Loucy (cell line): ENCODE data around the gene SNCG.
"Not testable (repeated sequence)": the region's sequence is repeated elsewhere in the genome, so short reads cannot be mapped to it uniquely, and the experiment has no call there.

Experiments
- H2AFZ ChIP-seq: fragments of 200-600 bp; sonication (generic); 2 replicates; pipeline ENCODE4 v1.6.0; 2016; ENCODE audit warnings: antibody characterized with exemption, mild to moderate bottlenecking, low read length, moderate library complexity
- H3F3A ChIP-seq: fragments of 200-600 bp; 2 replicates; pipeline ENCODE4 v1.6.0; 2016; ENCODE audit warnings: antibody characterized with exemption, low read depth, mild to moderate bottlenecking
- H3K27me3 ChIP-seq: fragments of 200-600 bp; sonication (generic); 2 replicates; pipeline ENCODE4 v1.6.1; 2014; ENCODE audit warnings: low read length, mild to moderate bottlenecking; ENCODE audit not compliant: insufficient read depth, poor library complexity, severe bottlenecking
- H3K36me3 ChIP-seq: fragments of 200-600 bp; sonication (generic); 2 replicates; pipeline ENCODE4 v1.6.1; 2016; ENCODE audit warnings: low read length; ENCODE audit not compliant: insufficient read depth
- H3K4me1 ChIP-seq: fragments of 200-600 bp; sonication (generic); 2 replicates; pipeline ENCODE4 v1.5.1; 2014; ENCODE audit warnings: low read length, mild to moderate bottlenecking; ENCODE audit not compliant: insufficient read depth, poor library complexity, severe bottlenecking
- H3K4me2 ChIP-seq: fragments of 200-600 bp; sonication (generic); 2 replicates; pipeline ENCODE4 v1.6.0; 2014; ENCODE audit warnings: antibody characterized with exemption, low read length, low read depth, mild to moderate bottlenecking; ENCODE audit not compliant: poor library complexity, severe bottlenecking
- H3K4me3 ChIP-seq: fragments of 200-600 bp; sonication (generic); 2 replicates; pipeline ENCODE4 v1.5.1; 2014; ENCODE audit warnings: low read length, mild to moderate bottlenecking, mixed read lengths; ENCODE audit not compliant: poor library complexity, severe bottlenecking
- H3K79me2 ChIP-seq: fragments of 200-600 bp; sonication (generic); 2 replicates; pipeline ENCODE4 v1.6.1; 2014; ENCODE audit warnings: low read length; ENCODE audit not compliant: insufficient read depth
- H3K9ac ChIP-seq: fragments of 200-600 bp; sonication (generic); 2 replicates; pipeline ENCODE4 v1.6.0; 2014; ENCODE audit warnings: mild to moderate bottlenecking, low read depth, low read length, moderate library complexity; ENCODE audit not compliant: poor library complexity, severe bottlenecking
- H3K9me2 ChIP-seq: fragments of 200-600 bp; sonication (generic); replicated peaks from 2 replicates; pipeline ENCODE4 v1.6.1; 2016; ENCODE audit warnings: low read depth, low read length, mixed read lengths
- H3K9me3 ChIP-seq: fragments of 200-600 bp; sonication (generic); 2 replicates; pipeline ENCODE4 v1.6.1; 2014; ENCODE audit warnings: mild to moderate bottlenecking, antibody characterized with exemption, low read length, low read depth; ENCODE audit not compliant: insufficient read depth
- H4K20me1 ChIP-seq: fragments of 200-600 bp; sonication (generic); 2 replicates; pipeline ENCODE4 v1.6.0; 2014; ENCODE audit warnings: antibody characterized with exemption, low read length, mild to moderate bottlenecking; ENCODE audit not compliant: insufficient read depth, poor library complexity, severe bottlenecking
- EZH2phosphoT487 ChIP-seq: fragments of 200-600 bp; IDR thresholded peaks from 2 replicates; pipeline ENCODE4 v1.6.1; 2018; ENCODE audit warnings: antibody characterized with exemption, mild to moderate bottlenecking, moderate library complexity, borderline replicate concordance
- TF ChIP-seq, protein P1 (sequence below): fragments of 200-600 bp; sonication (generic); conservative IDR thresholded peaks from 2 replicates; pipeline ENCODE4 v1.5.1; 2014; ENCODE audit warnings: mild to moderate bottlenecking, antibody characterized with exemption, low read length

Gene SNCG

GRCh38 chr10:86988520-86988919, 30.1 kb downstream of the SNCG start:
- H3F3A ChIP-seq, result no peaks in the 10 kb centered on the region
- no peaks in the 10 kb centered on the region for H3K9me2 ChIP-seq
- no peak overlapping the region for H2AFZ ChIP-seq
- H3K79me2 ChIP-seq, result no peaks in the 10 kb centered on the region
- H3K9ac ChIP-seq, result no peak overlapping the region
- no peaks in the 10 kb centered on the region for H3K9me3 ChIP-seq
- H3K36me3 ChIP-seq, result no peaks in the 10 kb centered on the region
- H4K20me1 ChIP-seq, result no peaks in the 10 kb centered on the region
- H3K4me3 ChIP-seq, result no peak overlapping the region
- no peaks in the 10 kb centered on the region for H3K4me1 ChIP-seq
- no peaks in the 10 kb centered on the region for H3K27me3 ChIP-seq
- TF ChIP-seq EZH2phosphoT487, result no peak
- TF ChIP-seq, protein P1, sequence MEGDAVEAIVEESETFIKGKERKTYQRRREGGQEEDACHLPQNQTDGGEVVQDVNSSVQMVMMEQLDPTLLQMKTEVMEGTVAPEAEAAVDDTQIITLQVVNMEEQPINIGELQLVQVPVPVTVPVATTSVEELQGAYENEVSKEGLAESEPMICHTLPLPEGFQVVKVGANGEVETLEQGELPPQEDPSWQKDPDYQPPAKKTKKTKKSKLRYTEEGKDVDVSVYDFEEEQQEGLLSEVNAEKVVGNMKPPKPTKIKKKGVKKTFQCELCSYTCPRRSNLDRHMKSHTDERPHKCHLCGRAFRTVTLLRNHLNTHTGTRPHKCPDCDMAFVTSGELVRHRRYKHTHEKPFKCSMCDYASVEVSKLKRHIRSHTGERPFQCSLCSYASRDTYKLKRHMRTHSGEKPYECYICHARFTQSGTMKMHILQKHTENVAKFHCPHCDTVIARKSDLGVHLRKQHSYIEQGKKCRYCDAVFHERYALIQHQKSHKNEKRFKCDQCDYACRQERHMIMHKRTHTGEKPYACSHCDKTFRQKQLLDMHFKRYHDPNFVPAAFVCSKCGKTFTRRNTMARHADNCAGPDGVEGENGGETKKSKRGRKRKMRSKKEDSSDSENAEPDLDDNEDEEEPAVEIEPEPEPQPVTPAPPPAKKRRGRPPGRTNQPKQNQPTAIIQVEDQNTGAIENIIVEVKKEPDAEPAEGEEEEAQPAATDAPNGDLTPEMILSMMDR, result no peak
- H3K4me2 ChIP-seq, result no peak overlapping the region

DNA sequence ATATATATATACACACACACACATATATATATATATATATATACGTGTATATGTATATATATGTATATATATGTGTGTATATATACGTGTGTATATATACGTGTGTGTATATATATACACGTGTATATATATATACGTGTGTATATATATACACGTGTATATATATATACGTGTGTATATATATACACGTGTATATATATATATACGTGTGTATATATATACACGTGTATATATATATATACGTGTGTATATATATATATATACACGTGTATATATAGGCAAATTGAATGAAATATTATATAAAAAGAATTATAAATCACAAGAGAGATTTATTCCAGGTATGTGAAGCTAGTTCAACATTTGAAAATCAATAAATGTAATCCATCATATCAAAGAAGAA, 33.0 kb downstream of the SNCG start:
- H3K4me3 ChIP-seq, H3K27me3 ChIP-seq, H3K9me2 ChIP-seq, H2AFZ ChIP-seq, H3K36me3 ChIP-seq, H4K20me1 ChIP-seq, H3K4me1 ChIP-seq, H3K9me3 ChIP-seq, H3F3A ChIP-seq, H3K4me2 ChIP-seq, H3K9ac ChIP-seq, H3K79me2 ChIP-seq: not testable (repeated sequence)

DNA sequence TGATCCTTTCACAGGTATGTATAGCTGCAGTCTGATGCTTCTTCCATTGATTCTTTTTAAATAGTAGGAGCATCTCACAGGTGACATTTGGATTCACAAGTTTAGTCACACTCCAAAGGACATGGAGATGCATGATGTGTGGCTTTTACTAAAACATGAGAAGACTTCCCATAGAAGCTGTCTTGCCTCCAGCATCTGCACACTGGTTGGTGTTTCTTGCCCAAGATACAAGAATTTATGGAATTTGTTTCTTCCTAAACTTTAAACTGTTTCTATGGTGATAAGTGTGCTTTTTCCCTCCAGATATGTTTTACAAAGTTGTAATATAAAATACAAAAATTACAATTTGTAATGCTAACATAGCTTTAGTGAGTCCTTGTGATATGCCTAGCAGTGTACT, 34.1 kb downstream of the SNCG start:
- Histone ChIP-seq H3K4me1 (no peaks in the 10 kb centered on the region), H3K9me2 (no peaks in the 10 kb centered on the region), H3K27me3 (no peaks in the 10 kb centered on the region), H3K4me2 (no peak overlapping the region), H3K4me3 (no peak overlapping the region), H3K79me2 (no peaks in the 10 kb centered on the region), H3K36me3 (no peaks in the 10 kb centered on the region), H2AFZ (no peak overlapping the region), H3K9me3 (no peaks in the 10 kb centered on the region), H3K9ac (no peak overlapping the region), H4K20me1 (no peaks in the 10 kb centered on the region), H3F3A (no peaks in the 10 kb centered on the region)
- TF ChIP-seq EZH2phosphoT487, result no peak
- TF ChIP-seq, protein P1, result no peak

DNA sequence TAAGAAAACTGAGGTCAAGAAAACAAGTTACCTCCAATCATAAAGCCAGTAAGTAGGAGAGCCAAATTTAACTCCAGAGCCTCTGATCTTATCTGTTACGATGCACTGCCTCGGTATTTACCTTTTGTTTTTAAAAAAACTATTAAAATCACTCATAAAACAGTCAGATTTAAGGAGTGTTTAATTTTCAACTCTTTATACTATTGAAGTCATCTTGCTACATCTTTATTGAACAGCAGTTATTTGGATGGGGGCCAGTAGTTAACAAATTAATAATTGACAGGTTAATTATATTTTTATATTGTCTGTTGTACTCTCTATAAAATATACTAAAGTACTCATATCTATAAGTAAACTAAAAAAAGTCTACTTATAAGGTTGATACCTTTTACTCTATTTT, 34.5 kb downstream of the SNCG start:
- Histone ChIP-seq H3K27me3 (no peaks in the 10 kb centered on the region), H3F3A (no peaks in the 10 kb centered on the region), H3K4me2 (no peak overlapping the region), H4K20me1 (no peaks in the 10 kb centered on the region), H3K9me2 (no peaks in the 10 kb centered on the region), H2AFZ (no peak overlapping the region), H3K9ac (no peak overlapping the region), H3K79me2 (no peaks in the 10 kb centered on the region), H3K9me3 (no peaks in the 10 kb centered on the region), H3K36me3 (no peaks in the 10 kb centered on the region), H3K4me1 (no peaks in the 10 kb centered on the region), H3K4me3 (no peak overlapping the region)
- TF ChIP-seq, protein P1, result no peak
- no peak for TF ChIP-seq EZH2phosphoT487

- H3K4me2 ChIP-seq, H3K4me1 ChIP-seq, H3K9me3 ChIP-seq, H4K20me1 ChIP-seq, H3K79me2 ChIP-seq, H3K4me3 ChIP-seq, H3K9me2 ChIP-seq, H3K9ac ChIP-seq, H3K36me3 ChIP-seq, H2AFZ ChIP-seq, H3F3A ChIP-seq, H3K27me3 ChIP-seq: not testable (repeated sequence)
Measured at GRCh38 chr10:86999802-87000403, 41.5 kb downstream of the SNCG start.
